HCT116 (cell line): Measurements from ENCODE around the gene PALM2AKAP2. TPM values are rescaled to one million over a fixed set of nuclear protein-coding genes. Genes with fewer than 3 reads are reported as not detected.

Experiments
- ATAC-seq: fragments of 200-7000 bp; cut with Tn5 transposase; 2 replicates; pipeline ENCODE4 v1.9.1; 2020; ENCODE audit warnings: mild to moderate bottlenecking, moderate library complexity
- BruUV-seq: library from RNA; stranded (reverse); fragments of 400-500 nt; replicated peaks from 2 replicates; lab custom pipeline; 2021; lab: Mats Ljungman, UMichigan
- CTCF ChIA-PET: fragments of 300-600 bp; sonication (Branson Sonifier 250); formaldehyde crosslinking; loops from one replicate; lab custom pipeline; 2021; ENCODE audit warnings: antibody characterized with exemption; lab: Charles Lee
- POLR2A ChIA-PET: fragments of 300-600, 350-600 bp; sonication (Branson Sonifier 250); formaldehyde crosslinking; loops from one replicate; lab custom pipeline; 2021; ENCODE audit warnings: antibody characterized with exemption; lab: Charles Lee
- RAD21 ChIA-PET, 2 experiments: fragments of 300-600 bp; sonication (Branson Sonifier 250); formaldehyde crosslinking; loops; one replicate each; lab custom pipeline; 2023; ENCODE audit warnings: low total read pairs in 2 of 2; ENCODE audit not compliant: uncharacterized antibody in 2 of 2, unreplicated experiment in 2 of 2, low non-redundant PET in 1 of 2; lab: Charles Lee
- DNase-seq: peaks from one replicate; pipeline ENCODE4 v3.0.0-alpha.2; 2010; ENCODE audit warnings: low read depth, low spot score
- H2AFZ ChIP-seq: fragments of 200-600 bp; shearing (Covaris generic), sonication (generic); 2 replicates; pipeline ENCODE4 v1.6.1; 2017; ENCODE audit warnings: low read depth, mixed run types, mixed read lengths, antibody characterized with exemption, low read length; ENCODE audit not compliant: poor library complexity, severe bottlenecking
- H3K27ac ChIP-seq: 2 replicates; pipeline ENCODE4 v1.5.1; 2012; ENCODE audit warnings: low read depth, low read length
- H3K27me3 ChIP-seq: fragments of 200-600 bp; sonication (generic); 2 replicates; pipeline ENCODE4 v1.6.1; 2016; ENCODE audit warnings: mixed run types, low read length, mixed read lengths; ENCODE audit not compliant: insufficient read depth
- H3K36me3 ChIP-seq, 2 experiments: fragments of 200-500 bp in 1 of 2; fragments of 200-600 bp in 1 of 2; sonication (Bioruptor generic) in 1 of 2; sonication (generic) in 1 of 2; 2 replicates each; pipeline versions ENCODE4 v1.5.1 to v1.6.1; 2014 to 2016; ENCODE audit warnings: low read length in 2 of 2, inconsistent platforms in 1 of 2, mixed read lengths in 1 of 2, mixed run types in 1 of 2; ENCODE audit not compliant: insufficient read depth in 2 of 2, control insufficient read depth in 1 of 2
- H3K4me1 ChIP-seq, 2 experiments: fragments of 200-600 bp in 1 of 2; sonication (generic) in 1 of 2; 2 replicates each; pipeline versions ENCODE4 v1.5.1 to v1.6.1; 2012 to 2017; ENCODE audit warnings: low read length in 2 of 2, inconsistent platforms in 1 of 2, mild to moderate bottlenecking in 1 of 2, mixed read lengths in 1 of 2, mixed run types in 1 of 2, moderate library complexity in 1 of 2; ENCODE audit not compliant: insufficient read depth in 2 of 2, control insufficient read depth in 1 of 2
- H3K4me2 ChIP-seq: fragments of 200-600 bp; sonication (generic); 2 replicates; pipeline ENCODE4 v1.6.1; 2017; ENCODE audit warnings: mixed run types, low read length, mixed read lengths
- H3K4me3 ChIP-seq, 2 experiments: fragments of 200-600 bp in 1 of 2; sonication (generic) in 1 of 2; replicated peaks in 1 of 2; 2 replicates each; pipeline ENCODE4 v1.5.1; 2011 to 2016; ENCODE audit warnings: low read length in 2 of 2, control low read depth in 1 of 2, low read depth in 1 of 2, mild to moderate bottlenecking in 1 of 2, mixed read lengths in 1 of 2, mixed run types in 1 of 2
- H3K79me2 ChIP-seq: fragments of 200-600 bp; sonication (generic); 2 replicates; pipeline ENCODE4 v1.6.1; 2017; ENCODE audit warnings: mild to moderate bottlenecking, mixed run types, low read length, moderate library complexity, mixed read lengths; ENCODE audit not compliant: insufficient read depth
- H3K9ac ChIP-seq: fragments of 200-600 bp; sonication (generic); 2 replicates; pipeline ENCODE4 v1.6.1; 2016; ENCODE audit warnings: low read length, mixed read lengths
- H3K9me2 ChIP-seq: fragments of 200-600 bp; sonication (generic), shearing (Covaris generic); 2 replicates; pipeline ENCODE4 v1.6.1; 2017; ENCODE audit warnings: mixed run types, mild to moderate bottlenecking, moderate library complexity; ENCODE audit not compliant: insufficient read depth
- H3K9me3 ChIP-seq, 2 experiments: fragments of 200-500 bp in 1 of 2; fragments of 200-600 bp in 1 of 2; sonication (Bioruptor generic) in 1 of 2; sonication (generic) in 1 of 2; 2 replicates each; pipeline ENCODE4 v1.6.1; 2014 to 2017; ENCODE audit warnings: low read length in 2 of 2, mixed read lengths in 2 of 2, inconsistent platforms in 1 of 2, low read depth in 1 of 2, mild to moderate bottlenecking in 1 of 2, mixed run types in 1 of 2, moderate library complexity in 1 of 2; ENCODE audit not compliant: control insufficient read depth in 1 of 2, insufficient read depth in 1 of 2
- H4K20me1 ChIP-seq: fragments of 200-600 bp; sonication (generic), shearing (Covaris generic); 2 replicates; pipeline ENCODE4 v1.6.1; 2017; ENCODE audit warnings: mixed run types, mild to moderate bottlenecking, moderate library complexity; ENCODE audit not compliant: insufficient read depth
- CBX3 ChIP-seq: IDR thresholded peaks from 2 replicates; pipeline ENCODE4 v1.6.1; 2012; ENCODE audit warnings: low read depth
- CEBPB ChIP-seq: IDR thresholded peaks from 2 replicates; pipeline ENCODE4 v1.6.1; 2012; ENCODE audit warnings: low read depth
- EGR1 ChIP-seq: IDR thresholded peaks from 2 replicates; pipeline ENCODE4 v1.6.1; 2012; ENCODE audit warnings: low read depth
- ELF1 ChIP-seq: IDR thresholded peaks from 2 replicates; pipeline ENCODE4 v1.6.1; 2012; ENCODE audit warnings: low read depth, borderline replicate concordance
- EZH2phosphoT487 ChIP-seq: fragments of 200-600 bp; IDR thresholded peaks from 2 replicates; pipeline ENCODE4 v1.6.1; 2018; ENCODE audit warnings: antibody characterized with exemption, borderline replicate concordance
- FOSL1 ChIP-seq: IDR thresholded peaks from 2 replicates; pipeline ENCODE4 v1.6.1; 2012; ENCODE audit warnings: low read depth
- JUND ChIP-seq: IDR thresholded peaks from 2 replicates; pipeline ENCODE4 v1.6.1; 2012
- POLR2A ChIP-seq: IDR thresholded peaks from 2 replicates; pipeline ENCODE4 v1.7.0; 2011; ENCODE audit warnings: borderline replicate concordance; ENCODE audit not compliant: insufficient read depth, insufficient read length; ENCODE audit errors: extremely low read depth
- POLR2AphosphoS5 ChIP-seq: IDR thresholded peaks from 2 replicates; pipeline ENCODE4 v1.6.1; 2011; ENCODE audit warnings: mild to moderate bottlenecking, low read depth, low read length, moderate library complexity
- RAD21 ChIP-seq: IDR thresholded peaks from 2 replicates; pipeline ENCODE4 v1.6.1; 2012; ENCODE audit warnings: low read depth, mild to moderate bottlenecking
- SIN3A ChIP-seq: IDR thresholded peaks from 2 replicates; pipeline ENCODE4 v1.6.1; 2012; ENCODE audit warnings: low read depth
- SP1 ChIP-seq: IDR thresholded peaks from 2 replicates; pipeline ENCODE4 v1.6.1; 2012; ENCODE audit warnings: low read depth
- SRF ChIP-seq: IDR thresholded peaks from 2 replicates; pipeline ENCODE4 v1.6.1; 2012; ENCODE audit warnings: low read depth
- TCF7L2 ChIP-seq: IDR thresholded peaks from 2 replicates; pipeline ENCODE4 v1.7.0; 2011; ENCODE audit warnings: borderline replicate concordance, inconsistent platforms; ENCODE audit not compliant: insufficient read depth, insufficient read length; ENCODE audit errors: extremely low read depth
- YY1 ChIP-seq: IDR thresholded peaks from 2 replicates; pipeline ENCODE4 v1.6.1; 2011; ENCODE audit warnings: low read length, low read depth, moderate library complexity, mild to moderate bottlenecking; ENCODE audit not compliant: insufficient replicate concordance; ENCODE audit errors: extremely low read depth
- ZFX ChIP-seq: fragments of 450-650 bp; IDR thresholded peaks from 2 replicates; pipeline ENCODE4 v1.6.1; 2017
- ZNF274 ChIP-seq: fragments of 200-500 bp; sonication (Bioruptor generic); IDR thresholded peaks from 2 replicates; pipeline ENCODE4 v1.6.1; 2014; ENCODE audit warnings: mild to moderate bottlenecking, low read depth, low read length, inconsistent platforms
- intact Hi-C: fragments of 100-400 bp; cut with micrococcal nuclease; formaldehyde crosslinking; loops from 2 replicates; pipeline ENCODE4 v1.10.0; 2022
- total RNA-seq: library from RNA; stranded (reverse); gene quantifications from one replicate; pipeline ENCODE4 v1.2.1, GENCODE V29; 2021; ENCODE audit not compliant: unreplicated experiment
- TF ChIP-seq, protein P1 (sequence below): IDR thresholded peaks from 2 replicates; pipeline ENCODE4 v1.6.1; 2012
- TF ChIP-seq, protein P2 (sequence below): IDR thresholded peaks from 2 replicates; pipeline ENCODE4 v1.6.1; 2011; ENCODE audit warnings: mild to moderate bottlenecking, low read length, moderate library complexity; ENCODE audit not compliant: insufficient replicate concordance; ENCODE audit errors: extremely low read depth
- TF ChIP-seq, protein P3 (sequence below), 3 experiments: fragments of 200-600 bp in 1 of 3; sonication (generic) in 1 of 3; IDR thresholded peaks in 2 of 3; conservative IDR thresholded peaks in 1 of 3; 2 replicates each; pipeline ENCODE4 v1.5.1; 2012 to 2017; ENCODE audit warnings: low read depth in 2 of 3, low read length in 2 of 3, antibody characterized with exemption in 1 of 3, borderline replicate concordance in 1 of 3, control low read depth in 1 of 3, mild to moderate bottlenecking in 1 of 3, mixed read lengths in 1 of 3, mixed run types in 1 of 3, moderate library complexity in 1 of 3; ENCODE audit not compliant: insufficient read depth in 1 of 3

PALM2AKAP2 gene
- total RNA-seq, 1 experiment from 2014 or later = 0.34 TPM

DNA sequence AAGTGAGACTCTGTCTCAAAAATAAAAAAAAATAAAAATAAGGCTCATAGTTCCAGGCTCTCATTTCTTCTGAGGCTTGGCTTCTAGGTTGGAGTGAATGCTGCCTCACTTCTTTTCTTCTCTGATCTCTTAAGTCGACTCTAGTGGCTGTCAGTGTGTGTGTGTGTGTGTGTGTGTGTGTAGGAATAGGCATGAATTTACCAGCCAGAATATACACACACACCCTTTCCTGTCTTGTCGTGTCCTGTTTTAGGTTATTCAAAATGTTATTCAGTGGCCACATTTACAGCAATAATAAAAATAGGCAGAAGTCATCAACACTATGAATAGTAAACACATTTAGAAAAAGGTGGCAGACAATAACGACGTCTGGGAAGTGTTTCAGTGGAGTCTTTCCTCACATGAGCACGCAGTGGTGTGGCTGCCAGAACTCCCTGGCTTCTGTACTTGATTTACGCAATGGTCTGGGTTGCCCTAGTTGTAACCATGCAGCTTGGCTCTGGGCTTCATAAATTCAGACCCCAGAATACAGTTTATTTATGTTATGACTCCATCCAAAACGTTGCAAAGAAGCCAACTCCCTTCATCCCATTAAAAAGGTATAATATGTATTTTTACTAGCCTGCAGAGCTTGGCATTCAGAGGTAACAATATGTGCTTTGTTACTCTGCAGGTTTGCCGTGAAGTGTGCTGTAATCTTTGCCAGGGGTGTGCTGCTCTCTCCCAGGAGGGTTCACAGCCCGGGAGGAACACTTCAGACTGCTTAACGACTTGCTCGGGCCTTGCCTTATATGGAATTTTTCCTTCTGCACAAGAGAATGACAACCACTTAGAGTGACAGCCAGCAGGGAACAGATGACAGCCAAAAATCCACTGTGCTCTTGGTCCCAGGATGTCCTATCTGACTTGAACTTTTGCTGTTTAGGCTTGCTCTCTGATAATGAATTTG is 34.4 kb upstream of the PALM2AKAP2 start (continued):
- no peak for TF ChIP-seq POLR2A
- TF ChIP-seq, protein P1, sequence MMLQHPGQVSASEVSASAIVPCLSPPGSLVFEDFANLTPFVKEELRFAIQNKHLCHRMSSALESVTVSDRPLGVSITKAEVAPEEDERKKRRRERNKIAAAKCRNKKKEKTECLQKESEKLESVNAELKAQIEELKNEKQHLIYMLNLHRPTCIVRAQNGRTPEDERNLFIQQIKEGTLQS = no peak

DNA sequence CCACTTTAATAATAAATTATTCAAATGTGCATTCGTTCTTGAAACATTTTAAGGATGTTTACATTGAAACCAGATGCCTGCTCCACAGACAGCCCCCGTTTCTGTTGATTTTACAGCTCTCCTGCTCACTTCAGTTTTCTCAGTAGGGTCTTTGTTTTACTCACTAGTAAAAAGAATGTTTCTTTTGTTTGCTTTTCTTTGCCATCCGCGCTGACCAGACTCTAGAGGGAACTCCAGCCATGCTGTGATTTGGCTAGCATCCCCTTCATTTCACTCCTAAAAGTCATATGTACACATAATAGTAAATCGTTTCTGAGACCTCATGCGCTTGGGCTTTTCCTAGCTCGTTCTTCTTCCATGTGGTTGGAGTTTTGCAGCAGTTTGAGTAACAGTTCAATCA is 28.7 kb upstream of the PALM2AKAP2 start:
- intact Hi-C loops = no loop called here
- Histone ChIP-seq H3K9me3 (no peaks in the 10 kb centered on the region), H3K36me3 (no peaks in the 10 kb centered on the region), H4K20me1 (no peaks in the 10 kb centered on the region), H3K4me3 (no peak overlapping the region), H3K27ac (no peak overlapping the region), H2AFZ (no peak overlapping the region), H3K27me3 (peaks cover 85% of the 10 kb centered on the region), H3K79me2 (no peaks in the 10 kb centered on the region), H3K4me1 (no peaks in the 10 kb centered on the region), H3K9me2 (no peaks in the 10 kb centered on the region), H3K4me2 (no peak overlapping the region), H3K9ac (no peak overlapping the region)
- ChIA-PET CTCF (no interaction called here), POLR2A (no interaction called here), RAD21 (no interaction called here)
- no peak for DNase-seq
- BruUV-seq = no TSS peak
- ATAC-seq = no peak
- TF ChIP-seq CEBPB (no peak), POLR2AphosphoS5 (no peak), ELF1 (no peak), JUND (no peak), SP1 (no peak), EGR1 (no peak), SIN3A (no peak), YY1 (no peak), TCF7L2 (no peak), ZFX (no peak), RAD21 (no peak), FOSL1 (no peak), EZH2phosphoT487 (no peak), CBX3 (no peak), SRF (no peak), ZNF274 (no peak)
- TF ChIP-seq, protein P2, sequence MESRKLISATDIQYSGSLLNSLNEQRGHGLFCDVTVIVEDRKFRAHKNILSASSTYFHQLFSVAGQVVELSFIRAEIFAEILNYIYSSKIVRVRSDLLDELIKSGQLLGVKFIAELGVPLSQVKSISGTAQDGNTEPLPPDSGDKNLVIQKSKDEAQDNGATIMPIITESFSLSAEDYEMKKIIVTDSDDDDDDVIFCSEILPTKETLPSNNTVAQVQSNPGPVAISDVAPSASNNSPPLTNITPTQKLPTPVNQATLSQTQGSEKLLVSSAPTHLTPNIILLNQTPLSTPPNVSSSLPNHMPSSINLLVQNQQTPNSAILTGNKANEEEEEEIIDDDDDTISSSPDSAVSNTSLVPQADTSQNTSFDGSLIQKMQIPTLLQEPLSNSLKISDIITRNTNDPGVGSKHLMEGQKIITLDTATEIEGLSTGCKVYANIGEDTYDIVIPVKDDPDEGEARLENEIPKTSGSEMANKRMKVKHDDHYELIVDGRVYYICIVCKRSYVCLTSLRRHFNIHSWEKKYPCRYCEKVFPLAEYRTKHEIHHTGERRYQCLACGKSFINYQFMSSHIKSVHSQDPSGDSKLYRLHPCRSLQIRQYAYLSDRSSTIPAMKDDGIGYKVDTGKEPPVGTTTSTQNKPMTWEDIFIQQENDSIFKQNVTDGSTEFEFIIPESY = no peak
- TF ChIP-seq, protein P1 = no peak
- TF ChIP-seq, protein P3, sequence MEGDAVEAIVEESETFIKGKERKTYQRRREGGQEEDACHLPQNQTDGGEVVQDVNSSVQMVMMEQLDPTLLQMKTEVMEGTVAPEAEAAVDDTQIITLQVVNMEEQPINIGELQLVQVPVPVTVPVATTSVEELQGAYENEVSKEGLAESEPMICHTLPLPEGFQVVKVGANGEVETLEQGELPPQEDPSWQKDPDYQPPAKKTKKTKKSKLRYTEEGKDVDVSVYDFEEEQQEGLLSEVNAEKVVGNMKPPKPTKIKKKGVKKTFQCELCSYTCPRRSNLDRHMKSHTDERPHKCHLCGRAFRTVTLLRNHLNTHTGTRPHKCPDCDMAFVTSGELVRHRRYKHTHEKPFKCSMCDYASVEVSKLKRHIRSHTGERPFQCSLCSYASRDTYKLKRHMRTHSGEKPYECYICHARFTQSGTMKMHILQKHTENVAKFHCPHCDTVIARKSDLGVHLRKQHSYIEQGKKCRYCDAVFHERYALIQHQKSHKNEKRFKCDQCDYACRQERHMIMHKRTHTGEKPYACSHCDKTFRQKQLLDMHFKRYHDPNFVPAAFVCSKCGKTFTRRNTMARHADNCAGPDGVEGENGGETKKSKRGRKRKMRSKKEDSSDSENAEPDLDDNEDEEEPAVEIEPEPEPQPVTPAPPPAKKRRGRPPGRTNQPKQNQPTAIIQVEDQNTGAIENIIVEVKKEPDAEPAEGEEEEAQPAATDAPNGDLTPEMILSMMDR (IDR thresholded peaks at IDR 0.05 in 2 of 3, conservative IDR thresholded peaks at IDR 0.05 in 1 of 3; ENCODE audit: borderline replicate concordance in 1 of 3, insufficient read depth in 1 of 3, low read depth in 2 of 3, low read length in 2 of 3) = no peak
